Breast epithelium (tissue), 3 donors: ENCODE measurements around the gene HEBP1.

Experiments used
- CTCF ChIP-seq, 3 donors: fragments of 450-650 bp; IDR thresholded peaks; one replicate each; pipeline ENCODE4 v1.5.1; 2016 to 2017; ENCODE audit warnings: antibody characterized with exemption in 3 of 3, mild to moderate bottlenecking in 3 of 3, moderate library complexity in 3 of 3
- POLR2A ChIP-seq: fragments of 450-650 bp; IDR thresholded peaks from one replicate; pipeline ENCODE4 v1.6.1; 2016; ENCODE audit warnings: antibody characterized with exemption, mild to moderate bottlenecking, moderate library complexity
- POLR2AphosphoS5 ChIP-seq, 3 donors: sonication (generic); formaldehyde crosslinking; IDR thresholded peaks; one replicate each; pipeline ENCODE4 v1.6.1; 2017; ENCODE audit warnings: antibody characterized with exemption in 3 of 3

DNA sequence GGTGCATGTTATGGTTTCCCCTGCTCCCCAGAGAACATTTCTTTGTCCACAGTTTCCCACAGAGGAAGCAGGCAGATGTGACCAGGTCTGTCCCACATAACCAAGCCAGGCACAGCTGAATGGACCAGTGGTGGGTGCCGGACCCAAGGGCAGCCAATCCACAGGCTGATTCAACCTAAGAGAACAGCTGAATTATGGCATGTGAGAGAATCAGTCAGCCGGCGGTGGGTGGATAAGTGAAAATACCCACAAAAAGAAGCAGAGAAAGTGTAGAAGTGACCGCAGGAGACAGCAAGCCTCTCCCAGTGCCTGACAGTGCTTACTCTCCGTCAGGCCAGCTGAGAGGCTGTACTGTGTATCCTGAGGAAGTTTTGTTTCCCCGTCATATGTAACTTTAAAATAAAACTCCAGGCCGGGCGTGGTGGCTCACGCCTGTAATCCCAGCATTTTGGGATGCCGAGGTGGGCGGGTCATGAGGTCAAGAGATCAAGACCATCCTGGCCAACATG lies 63.0 kb downstream of the HEBP1 start:
- TF ChIP-seq CTCF (IDR thresholded peaks at IDR 0.05): no peak
- TF ChIP-seq POLR2A: no peak
- TF ChIP-seq POLR2AphosphoS5 (IDR thresholded peaks at IDR 0.05): no peak
